K562 (cell line): ENCODE measurements around the gene KCNK7. TPM values are rescaled to one million over a fixed set of nuclear protein-coding genes. Genes with fewer than 3 reads are reported as not detected.

Source experiments
- ATAC-seq: fragments of 200-7000 bp; cut with Tn5 transposase; 3 replicates; pipeline ENCODE4 v1.9.1; 2020; ENCODE audit warnings: moderate library complexity
- BruUV-seq: library from RNA; stranded (reverse); fragments of 400-500 nt; replicated peaks from 2 replicates; lab custom pipeline; 2021; lab: Mats Ljungman, UMichigan
- CTCF ChIA-PET: fragments of 300-600 bp; formaldehyde crosslinking; extraction: SDS; loops from one replicate; lab custom pipeline; 2021; ENCODE audit warnings: low intra/inter-chr PET ratio; lab: Yijun Ruan, JAX
- POLR2A ChIA-PET: fragments of 300-600, 350-650 bp; sonication (Branson Sonifier 250); formaldehyde crosslinking; extraction: SDS; loops from one replicate; lab custom pipeline; 2021; ENCODE audit warnings: antibody characterized with exemption, inconsistent platforms; lab: Yijun Ruan, JAX
- DNase-seq, 4 experiments: peaks; one replicate each; pipeline versions ENCODE4 v3.0.0 to v3.0.0-alpha.2; 2011 to 2018; ENCODE audit warnings: low spot score in 3 of 4, mixed read lengths in 3 of 4; ENCODE audit errors: extremely low read depth in 1 of 4
- FAIRE-seq: peaks from 2 replicates; lab custom pipeline; 2011; peaks lifted over from hg19 to GRCh38; lab: Jason Lieb, UNC
- H2AFZ ChIP-seq: 2 replicates; pipeline ENCODE4 v1.6.0; 2011; ENCODE audit warnings: low read depth, low read length, control low read depth, inconsistent platforms
- H3K27ac ChIP-seq: fragments of 200-600 bp; 3 replicates; pipeline ENCODE4 v1.8.0; 2011; ENCODE audit warnings: low read depth, mild to moderate bottlenecking, control low read depth, inconsistent platforms, low read length, moderate library complexity, mixed read lengths; ENCODE audit errors: extremely low read depth
- H3K27me3 ChIP-seq, 2 experiments: fragments of 300-600 bp in 1 of 2; 2 replicates in 1 of 2; 3 replicates in 1 of 2; pipeline versions ENCODE4 v1.6.0 to v1.8.0; 2011; ENCODE audit warnings: inconsistent platforms in 2 of 2, low read length in 2 of 2, mild to moderate bottlenecking in 1 of 2, mixed read lengths in 1 of 2, moderate library complexity in 1 of 2; ENCODE audit not compliant: control insufficient read depth in 2 of 2, insufficient read depth in 2 of 2
- H3K36me3 ChIP-seq: fragments of 300-600 bp; 3 replicates; pipeline ENCODE4 v1.8.0; 2011; ENCODE audit warnings: mild to moderate bottlenecking, low read length, inconsistent platforms; ENCODE audit not compliant: control insufficient read depth, insufficient read depth
- H3K4me1 ChIP-seq, 2 experiments: fragments of 200-600 bp in 1 of 2; replicated peaks in 1 of 2; 2 replicates in 1 of 2; 3 replicates in 1 of 2; pipeline versions ENCODE4 v1.5.1 to v1.8.0; 2011; ENCODE audit warnings: inconsistent platforms in 2 of 2, low read length in 2 of 2, mild to moderate bottlenecking in 1 of 2, mixed read lengths in 1 of 2, moderate library complexity in 1 of 2; ENCODE audit not compliant: control insufficient read depth in 2 of 2, insufficient read depth in 2 of 2
- H3K4me2 ChIP-seq: 2 replicates; pipeline ENCODE4 v1.6.1; 2011; ENCODE audit warnings: low read length, control low read depth, inconsistent platforms, mixed read lengths; ENCODE audit not compliant: insufficient read depth
- H3K4me3 ChIP-seq: fragments of 200-600 bp; sonication (generic), shearing (Covaris generic); 2 replicates; pipeline ENCODE4 v1.5.1; 2016; ENCODE audit warnings: control low read depth, inconsistent platforms
- H3K79me2 ChIP-seq: fragments of 200-600 bp; 3 replicates; pipeline ENCODE4 v1.8.0; 2011; ENCODE audit warnings: low read length, inconsistent platforms; ENCODE audit not compliant: control insufficient read depth, insufficient read depth
- H3K9ac ChIP-seq, 2 experiments: 2 replicates each; pipeline versions ENCODE4 v1.6.0 to v1.6.1; 2011; ENCODE audit warnings: low read depth in 2 of 2, low read length in 2 of 2, control low read depth in 1 of 2, inconsistent platforms in 1 of 2, mild to moderate bottlenecking in 1 of 2, mixed read lengths in 1 of 2; ENCODE audit not compliant: insufficient read depth in 1 of 2
- H3K9me1 ChIP-seq: one replicate; pipeline ENCODE4 v1.6.0; 2011; ENCODE audit warnings: inconsistent platforms, mild to moderate bottlenecking, low read length, moderate library complexity; ENCODE audit not compliant: control insufficient read depth, insufficient read depth
- H3K9me3 ChIP-seq: replicated peaks from 2 replicates; pipeline ENCODE4 v1.5.1; 2011; ENCODE audit warnings: low read depth, low read length, inconsistent platforms; ENCODE audit not compliant: control insufficient read depth, insufficient read depth
- H4K20me1 ChIP-seq: replicated peaks from 2 replicates; pipeline ENCODE4 v1.6.1; 2011; ENCODE audit warnings: low read length, inconsistent platforms, mixed read lengths; ENCODE audit not compliant: control insufficient read depth, insufficient read depth
- CSDE1 ChIP-seq, 2 experiments: fragments of 450-650 bp; IDR thresholded peaks; 2 replicates each; pipeline ENCODE4 v1.6.1; 2016; ENCODE audit warnings: mild to moderate bottlenecking in 1 of 2
- GATAD2A ChIP-seq: fragments of 450-650 bp; IDR thresholded peaks from 2 replicates; pipeline ENCODE4 v1.6.1; 2017
- IFI16 ChIP-seq: fragments of 250-450 bp; sonication (Bioruptor Pico); IDR thresholded peaks from 2 replicates; pipeline ENCODE4 v2.1.2; 2022; ENCODE audit warnings: mild to moderate bottlenecking, inconsistent platforms
- NR2F6 ChIP-seq: fragments of 450-650 bp; formaldehyde crosslinking; IDR thresholded peaks from 2 replicates; pipeline ENCODE4 v1.4.0; 2020; ENCODE audit warnings: mild to moderate bottlenecking
- PTBP1 ChIP-seq: fragments of 200-400 bp; formaldehyde crosslinking; IDR thresholded peaks from 2 replicates; pipeline ENCODE4 v1.6.1; 2017; ENCODE audit warnings: low read depth, low read length
- SMAD3 ChIP-seq: fragments of 450-650 bp; formaldehyde crosslinking; conservative IDR thresholded peaks from 2 replicates; pipeline ENCODE4 v1.4.0; 2020; ENCODE audit warnings: mild to moderate bottlenecking
- SMAD4 ChIP-seq: fragments of 250-450 bp; sonication (Bioruptor Pico); conservative IDR thresholded peaks from 2 replicates; pipeline ENCODE4 v1.8.0; 2021; ENCODE audit warnings: inconsistent platforms, mild to moderate bottlenecking, moderate library complexity
- SREBF1 ChIP-seq: fragments of 150-350 bp; IDR thresholded peaks from 2 replicates; pipeline ENCODE4 v1.6.1; 2014; ENCODE audit warnings: antibody characterized with exemption, low read depth, low read length, borderline replicate concordance
- YY1 ChIP-seq, 3 experiments: IDR thresholded peaks; 2 replicates each; pipeline ENCODE4 v1.6.1; 2011; ENCODE audit warnings: low read length in 2 of 3, mild to moderate bottlenecking in 2 of 3, moderate library complexity in 2 of 3, borderline replicate concordance in 1 of 3, control low read depth in 1 of 3, low read depth in 1 of 3; ENCODE audit not compliant: insufficient read depth in 3 of 3, insufficient replicate concordance in 2 of 3, control insufficient read depth in 1 of 3, insufficient read length in 1 of 3; ENCODE audit errors: extremely low read depth in 1 of 3
- ZNF41 ChIP-seq: fragments of 250-450 bp; sonication (Bioruptor Pico); conservative IDR thresholded peaks from 2 replicates; pipeline ENCODE4 v1.4.0; 2020; ENCODE audit warnings: mild to moderate bottlenecking
- ZNF830 ChIP-seq: fragments of 250-450 bp; sonication (Bioruptor Pico); IDR thresholded peaks from 2 replicates; pipeline ENCODE4 v1.5.0; 2021; ENCODE audit warnings: mild to moderate bottlenecking
- WGBS: fragments of 100-300 bp; shearing (Covaris generic); methylation state at CpG from one replicate; pipeline ENCODE4 v1.1.6; 2016; ENCODE audit warnings: low coverage, mixed read lengths; ENCODE audit not compliant: insufficient coverage; ENCODE audit errors: missing lambda C conversion rate; 5-methylcytosine and 5-hydroxymethylcytosine counted together
- in situ Hi-C: fragments of 300-500 bp; cut with MboI; formaldehyde crosslinking; loops from 4 replicates; pipeline ENCODE4 v1.15.0; 2018; ENCODE audit warnings: inconsistent platforms, mixed read lengths
- intact Hi-C: fragments of 100-400 bp; cut with micrococcal nuclease; formaldehyde crosslinking; loops from 2 replicates; pipeline ENCODE4 v1.14.2; 2022
- polyA plus RNA-seq, 8 experiments: library from polyadenylated mRNA; depleted of rRNA in 4 of 8; stranded (reverse) in 5 of 8; unstranded in 3 of 8; fragments of >200 nt; fragmentation: Nextera tagmentation in 2 of 8; fragmentation: Illumina TruSeq in 1 of 8; extraction: Ambion mirVana in 2 of 8; extraction: Trizol in 1 of 8; gene quantifications; 2 replicates each; pipeline versions ENCODE4 v1.2.1 to v1.2.3, GENCODE V29; 2011 to 2014; ENCODE audit warnings: inconsistent platforms in 1 of 8, missing spikeins in 1 of 8
- total RNA-seq, 7 experiments: library from RNA; depleted of rRNA in 6 of 7; stranded (reverse); fragments of >200 nt in 6 of 7; fragmentation: Illumina TruSeq in 2 of 7; extraction: Trizol in 2 of 7; gene quantifications; 2 replicates each; pipeline versions ENCODE4 v1.2.1 to v1.2.3, GENCODE V29; 2011 to 2021; ENCODE audit warnings: low replicate concordance in 1 of 7
- TF ChIP-seq, protein P1 (sequence below): fragments of 450-650 bp; IDR thresholded peaks from 2 replicates; pipeline ENCODE4 v1.6.1; 2014; ENCODE audit warnings: low read depth, mild to moderate bottlenecking, moderate library complexity, borderline replicate concordance
- TF ChIP-seq, protein P2 (sequence below): sonication (generic); formaldehyde crosslinking; IDR thresholded peaks from 2 replicates; pipeline ENCODE4 v1.8.0; 2023; ENCODE audit warnings: mild to moderate bottlenecking, missing genetic modification reagents

Gene KCNK7
- total and polyA plus RNA-seq, 9 of the 15 experiments (the other 6 are each of a cell fraction or from before 2014, with no cell fraction given) = 0.07 to 0.40 TPM; not detected in 7

DNA sequence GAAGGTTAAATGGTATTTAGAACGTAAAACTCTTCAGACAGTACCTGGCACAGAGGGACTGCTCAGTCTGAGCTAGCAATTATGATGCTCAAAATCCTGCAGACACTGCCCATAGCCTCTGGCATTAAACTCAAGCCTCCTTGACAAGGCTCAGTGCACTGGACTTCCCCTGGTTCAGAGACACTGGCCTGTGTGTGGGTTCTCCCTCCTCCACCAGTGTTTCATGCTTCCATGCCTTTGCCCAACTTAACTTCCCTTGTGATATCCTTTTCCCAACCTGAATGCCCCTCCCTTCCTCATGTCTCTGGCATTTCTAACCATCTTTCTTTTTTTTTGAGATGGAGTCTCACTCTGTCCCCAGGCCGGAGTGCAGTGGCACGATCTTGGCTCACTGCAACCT, 46.5 kb downstream of the KCNK7 start:
- H3K4me3 ChIP-seq = no peak overlapping the region
- ATAC-seq (no peak), FAIRE-seq (no peak), DNase-seq (no peak)
- TF ChIP-seq, protein P1, sequence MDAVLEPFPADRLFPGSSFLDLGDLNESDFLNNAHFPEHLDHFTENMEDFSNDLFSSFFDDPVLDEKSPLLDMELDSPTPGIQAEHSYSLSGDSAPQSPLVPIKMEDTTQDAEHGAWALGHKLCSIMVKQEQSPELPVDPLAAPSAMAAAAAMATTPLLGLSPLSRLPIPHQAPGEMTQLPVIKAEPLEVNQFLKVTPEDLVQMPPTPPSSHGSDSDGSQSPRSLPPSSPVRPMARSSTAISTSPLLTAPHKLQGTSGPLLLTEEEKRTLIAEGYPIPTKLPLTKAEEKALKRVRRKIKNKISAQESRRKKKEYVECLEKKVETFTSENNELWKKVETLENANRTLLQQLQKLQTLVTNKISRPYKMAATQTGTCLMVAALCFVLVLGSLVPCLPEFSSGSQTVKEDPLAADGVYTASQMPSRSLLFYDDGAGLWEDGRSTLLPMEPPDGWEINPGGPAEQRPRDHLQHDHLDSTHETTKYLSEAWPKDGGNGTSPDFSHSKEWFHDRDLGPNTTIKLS = no peak
- no peak for TF ChIP-seq SMAD4
- TF ChIP-seq SREBF1 = no peak
- TF ChIP-seq ZNF41 = no peak
- TF ChIP-seq YY1 (IDR thresholded peaks at IDR 0.05; ENCODE audit: borderline replicate concordance in 1 of 3, control insufficient read depth in 1 of 3, extremely low read depth in 1 of 3, insufficient read depth in 3 of 3, insufficient read length in 1 of 3, insufficient replicate concordance in 2 of 3, low read depth in 1 of 3, low read length in 2 of 3) = no peak
- TF ChIP-seq, protein P2, sequence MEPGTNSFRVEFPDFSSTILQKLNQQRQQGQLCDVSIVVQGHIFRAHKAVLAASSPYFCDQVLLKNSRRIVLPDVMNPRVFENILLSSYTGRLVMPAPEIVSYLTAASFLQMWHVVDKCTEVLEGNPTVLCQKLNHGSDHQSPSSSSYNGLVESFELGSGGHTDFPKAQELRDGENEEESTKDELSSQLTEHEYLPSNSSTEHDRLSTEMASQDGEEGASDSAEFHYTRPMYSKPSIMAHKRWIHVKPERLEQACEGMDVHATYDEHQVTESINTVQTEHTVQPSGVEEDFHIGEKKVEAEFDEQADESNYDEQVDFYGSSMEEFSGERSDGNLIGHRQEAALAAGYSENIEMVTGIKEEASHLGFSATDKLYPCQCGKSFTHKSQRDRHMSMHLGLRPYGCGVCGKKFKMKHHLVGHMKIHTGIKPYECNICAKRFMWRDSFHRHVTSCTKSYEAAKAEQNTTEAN = no peak
- no peak for TF ChIP-seq SMAD3 (CRISPR knock-in tag)
- no peak for TF ChIP-seq NR2F6 (CRISPR knock-in tag)
- no peak for TF ChIP-seq IFI16 (CRISPR knock-in tag)
- no peak for TF ChIP-seq CSDE1 (IDR thresholded peaks at IDR 0.05)
- TF ChIP-seq GATAD2A = no peak
- no peak for TF ChIP-seq ZNF830 (CRISPR knock-in tag)
- no peak for TF ChIP-seq PTBP1
- H3K9ac ChIP-seq = no peak overlapping the region
- H3K27me3 ChIP-seq = no peaks in the 10 kb centered on the region
- CTCF ChIA-PET = no interaction called here
- intact Hi-C loops (loop anchor here (10.0 kb wide), 1 partner anchor 266 kb away; no protein-coding TSS in a partner anchor), in situ Hi-C loops (no loop called here)
- H3K4me2 ChIP-seq = no peak overlapping the region
- no peak overlapping the region for H3K27ac ChIP-seq
- peaks cover 42 to 76% of the 10 kb centered on the region in 2 experiments for H3K4me1 ChIP-seq
- H3K36me3 ChIP-seq = no peaks in the 10 kb centered on the region
- H3K9me3 ChIP-seq = no peaks in the 10 kb centered on the region
- no peaks in the 10 kb centered on the region for H3K79me2 ChIP-seq
- H3K9me1 ChIP-seq = no peaks in the 10 kb centered on the region
- 59% methylated on average over 3 of the region's 3 CpGs for WGBS
- H4K20me1 ChIP-seq = 0 out of 2 replicates have a peak, but pooled peaks cover 8% of the 10 kb centered on the region
- POLR2A ChIA-PET = interaction anchor here (2.0 kb wide), 1 partner anchor 50 kb away, joined by 8 read pairs; the partner anchor contains the start of gene MALAT1
- no TSS peak for BruUV-seq
- H2AFZ ChIP-seq = no peak overlapping the region
